Activated CD8-positive, alpha-beta memory T cell treated with anti-CD3 and anti-CD28 coated beads, Interleukin-2, amount 10 ng/mL, durations not matched to agents 7 days and 5 days (primary cell): Measurements from ENCODE around the gene RSPH6A. TPM values are rescaled to one million over a fixed set of nuclear protein-coding genes. Genes with fewer than 3 reads are reported as not detected.
A peak's percentile ranks its signal among the peaks of the same experiment; 100 is the strongest.

ENCODE experiments used
- ATAC-seq: fragments of 150-1000 bp; cut with Tn5 transposase; one replicate; pipeline ENCODE4 v1.10.0; 2021; ENCODE audit warnings: moderate library complexity
- CTCF ChIA-PET: fragments of 350-600 bp; sonication (Branson Sonifier 250); formaldehyde crosslinking; loops from one replicate; lab custom pipeline; 2021; ENCODE audit warnings: antibody characterized with exemption; lab: Charles Lee
- DNase-seq: peaks from one replicate; pipeline ENCODE4 v3.0.0-alpha.2; 2020
- H3K27ac Mint-ChIP-seq: one replicate; pipeline ENCODE4 v1.8.0; 2021; ENCODE audit warnings: mild to moderate bottlenecking, mixed read lengths
- H3K27me3 Mint-ChIP-seq: one replicate; pipeline ENCODE4 v1.8.0; 2021; ENCODE audit warnings: mixed read lengths
- H3K36me3 Mint-ChIP-seq: one replicate; pipeline ENCODE4 v1.8.0; 2021; ENCODE audit warnings: mild to moderate bottlenecking, mixed read lengths
- H3K4me1 Mint-ChIP-seq: one replicate; pipeline ENCODE4 v1.8.0; 2021; ENCODE audit warnings: mixed read lengths
- H3K4me3 Mint-ChIP-seq: one replicate; pipeline ENCODE4 v1.8.0; 2021; ENCODE audit warnings: mild to moderate bottlenecking, moderate library complexity, mixed read lengths
- H3K9me3 Mint-ChIP-seq: one replicate; pipeline ENCODE4 v1.8.0; 2022; ENCODE audit warnings: low read depth, mixed read lengths
- total RNA-seq, 2 experiments: library from RNA; stranded (reverse); gene quantifications; one replicate each; pipeline ENCODE4 v1.2.3, GENCODE V29; 2021

RSPH6A gene
- total RNA-seq, 2 experiments from 2014 or later: 0.19 to 0.23 TPM

DNA sequence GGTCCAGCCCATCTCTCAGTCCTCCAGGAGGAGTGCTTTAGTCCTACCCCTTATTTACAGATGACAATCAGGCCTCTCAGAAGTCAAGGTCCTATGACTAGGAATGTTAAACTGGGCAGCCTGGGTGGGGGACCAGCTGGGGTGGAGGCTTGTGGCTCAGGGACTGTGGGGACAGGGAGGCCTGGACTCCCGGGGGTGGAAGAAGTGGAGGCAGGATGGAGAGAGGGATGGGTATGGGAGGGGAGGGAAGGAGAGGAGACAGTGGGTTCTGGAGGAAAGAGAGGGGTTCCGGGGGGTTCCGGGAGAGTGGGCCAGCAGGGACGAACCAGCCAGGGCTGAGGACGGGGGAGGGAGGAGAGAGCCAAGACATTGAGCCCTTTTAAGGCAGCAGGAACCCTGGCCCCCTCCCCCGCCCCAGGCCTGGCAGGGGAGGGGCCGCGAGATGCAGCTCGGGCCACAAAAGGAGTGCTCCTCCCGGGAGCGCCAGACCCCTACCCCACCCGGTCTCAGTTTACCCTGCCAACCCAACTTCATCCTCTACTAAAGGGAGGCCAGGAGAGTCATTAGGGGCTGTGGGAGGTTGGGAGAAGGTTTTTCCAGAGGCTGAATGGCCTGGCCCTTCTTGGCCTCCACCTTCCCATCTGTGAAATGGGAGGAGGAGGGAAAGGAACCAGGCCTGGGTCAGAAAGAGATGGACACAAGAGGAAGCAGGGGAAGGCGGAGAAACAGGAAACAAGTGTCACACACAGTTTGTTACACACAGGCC, 34.5 kb downstream of the RSPH6A start:
- DNase-seq: no peak
- Mint-ChIP-seq H3K27me3 (peaks cover 10% of the 10 kb centered on the region), H3K4me1 (peaks cover 13% of the 10 kb centered on the region), H3K4me3 (no peak overlapping the region), H3K9me3 (no peaks in the 10 kb centered on the region), H3K27ac (no peak overlapping the region), H3K36me3 (peaks cover 2% of the 10 kb centered on the region)
- no peak for ATAC-seq
- CTCF ChIA-PET: interaction anchor here (1.2 to 8.5 kb wide), 5 partner anchors 11 to 100 kb away, joined by 3 to 94 read pairs (median 5); partner anchors contain the start of gene SIX5

DNA sequence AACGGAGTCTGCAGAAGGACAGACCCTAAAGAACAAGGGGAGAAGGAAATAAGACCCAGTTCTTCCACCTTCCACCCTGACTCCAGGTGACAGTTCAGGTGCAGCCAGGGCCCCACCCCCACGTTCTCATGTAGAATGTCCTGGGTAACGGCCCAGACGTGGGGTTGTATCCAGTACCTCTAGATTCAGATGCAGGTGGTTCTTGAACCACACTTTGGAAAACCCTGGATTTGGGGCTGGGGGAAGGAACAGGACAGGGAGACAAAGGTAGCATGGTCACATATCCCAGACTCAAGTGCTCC, 35.0 kb downstream of the RSPH6A start:
- Mint-ChIP-seq H3K4me3 (no peak overlapping the region), H3K27ac (no peak overlapping the region), H3K36me3 (peaks cover 2% of the 10 kb centered on the region), H3K4me1 (peaks cover 13% of the 10 kb centered on the region), H3K9me3 (no peaks in the 10 kb centered on the region), H3K27me3 (peaks cover 10% of the 10 kb centered on the region)
- CTCF ChIA-PET: interaction anchor here (1.3 to 8.5 kb wide), 6 partner anchors 9 to 101 kb away, joined by 3 to 94 read pairs (median 8); partner anchors contain the start of gene SIX5
- DNase-seq: no peak
- ATAC-seq: no peak

DNA sequence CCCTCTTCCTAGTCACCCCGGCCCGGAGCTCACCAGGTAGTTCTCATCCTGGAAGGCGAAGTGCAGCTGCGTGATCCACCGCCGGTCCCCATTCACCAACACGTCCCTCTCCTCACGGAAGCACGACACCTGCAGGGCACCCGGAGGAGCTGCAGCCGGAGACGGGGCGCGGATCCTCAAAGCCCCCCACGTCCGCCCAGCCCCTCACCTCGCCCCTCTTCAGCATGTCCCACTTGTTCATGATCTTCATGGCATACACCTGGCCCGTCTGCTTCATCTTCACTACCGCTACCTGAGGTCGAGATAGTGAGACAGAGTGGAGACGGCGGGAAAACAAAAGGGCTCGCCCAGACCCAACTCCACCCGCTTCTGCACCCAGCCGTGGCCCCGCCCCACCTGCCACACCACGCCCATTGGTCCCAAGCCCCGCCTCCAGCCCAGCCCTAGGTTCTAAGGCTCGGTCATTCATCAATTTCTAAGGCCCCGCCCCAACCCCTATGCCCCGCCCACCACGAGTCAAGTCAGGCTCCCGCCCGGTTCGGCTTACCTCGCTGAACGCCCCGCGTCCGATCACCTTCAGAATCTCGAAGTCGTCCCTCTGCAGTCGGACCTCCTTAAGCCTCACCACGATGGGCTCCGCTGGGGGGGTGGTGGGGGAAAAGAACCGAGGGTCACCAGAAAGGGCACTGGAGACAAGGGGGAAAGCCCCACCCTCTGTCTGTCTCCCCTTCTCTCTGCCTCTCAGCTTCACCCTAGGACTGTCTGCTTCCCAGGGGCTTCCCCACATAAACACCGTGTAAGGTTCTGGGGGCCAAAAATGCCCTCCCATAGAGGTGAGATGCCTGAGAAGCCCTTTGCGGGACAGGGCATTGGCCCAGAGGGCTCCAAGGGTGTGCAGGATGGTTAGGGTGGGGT, 35.6 kb downstream of the RSPH6A start:
- DNase-seq (peak; percentile 96), ATAC-seq (peak; percentile 97)
- H3K4me1 Mint-ChIP-seq: peaks cover 13% of the 10 kb centered on the region
- H3K4me3 Mint-ChIP-seq: peak overlapping the region; percentile 64
- H3K9me3 Mint-ChIP-seq: no peaks in the 10 kb centered on the region
- peaks cover 2% of the 10 kb centered on the region for H3K36me3 Mint-ChIP-seq
- H3K27ac Mint-ChIP-seq: no peak overlapping the region
- peaks cover 10% of the 10 kb centered on the region for H3K27me3 Mint-ChIP-seq
- CTCF ChIA-PET: interaction anchor here (1.0 to 8.5 kb wide), 13 partner anchors 10 to 102 kb away, joined by 3 to 94 read pairs (median 5); partner anchors contain the start of genes DMWD, FBXO46 and SIX5

DNA sequence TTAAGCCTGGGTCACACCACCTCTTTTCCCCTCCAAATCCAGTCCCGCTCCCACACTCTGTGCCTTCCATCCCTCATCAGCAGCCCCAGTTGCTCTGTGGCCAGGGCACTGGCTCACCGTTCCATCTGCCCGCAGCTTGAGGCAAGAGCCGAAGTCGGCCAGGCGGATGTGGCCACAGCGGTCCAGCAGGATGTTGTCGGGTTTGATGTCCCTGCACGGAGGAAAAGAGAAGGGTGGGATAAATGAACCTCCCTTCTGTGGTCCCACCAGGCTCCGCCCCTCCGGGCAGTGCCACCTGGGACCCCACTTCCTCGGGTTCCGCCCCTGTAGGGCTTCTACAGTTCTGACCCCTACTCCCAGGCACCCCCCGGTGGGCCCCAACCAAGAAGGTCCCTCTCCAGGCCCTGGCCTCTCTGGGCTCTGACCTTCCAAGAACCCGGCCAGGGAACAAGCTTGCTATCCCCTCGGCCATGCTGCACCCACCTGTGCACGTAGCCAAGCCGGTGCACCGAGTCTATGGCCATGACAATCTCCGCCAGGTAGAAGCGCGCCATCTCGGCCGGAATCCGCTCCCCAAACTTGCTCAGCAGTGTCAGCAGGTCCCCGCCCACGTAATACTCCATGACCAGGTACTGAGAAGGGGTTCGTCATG, 37.0 kb downstream of the RSPH6A start:
- Mint-ChIP-seq H3K4me3 (no peak overlapping the region), H3K4me1 (peaks cover 13% of the 10 kb centered on the region), H3K36me3 (peaks cover 2% of the 10 kb centered on the region), H3K27me3 (peaks cover 10% of the 10 kb centered on the region), H3K27ac (no peak overlapping the region), H3K9me3 (no peaks in the 10 kb centered on the region)
- ATAC-seq (no peak), DNase-seq (no peak)
- CTCF ChIA-PET: interaction anchor here (1.7 to 8.5 kb wide), 3 partner anchors 9 to 23 kb away, joined by 6 to 94 read pairs (median 9); partner anchors contain the start of gene SIX5

- no peaks in the 10 kb centered on the region for H3K9me3 Mint-ChIP-seq
- ATAC-seq (no peak), DNase-seq (no peak)
- H3K36me3 Mint-ChIP-seq: peaks cover 2% of the 10 kb centered on the region
- H3K4me1 Mint-ChIP-seq: peaks cover 13% of the 10 kb centered on the region
- no peak overlapping the region for H3K27ac Mint-ChIP-seq
- H3K27me3 Mint-ChIP-seq: peaks cover 10% of the 10 kb centered on the region
- CTCF ChIA-PET: interaction anchor here (1.1 to 8.5 kb wide), 3 partner anchors 8 to 85 kb away, joined by 4 to 94 read pairs (median 9); partner anchors contain the start of genes QPCTL and SIX5
- H3K4me3 Mint-ChIP-seq: no peak overlapping the region
These were observed 37.6 kb downstream of the RSPH6A start for GRCh38 chr19:45777395-45777961.

DNA sequence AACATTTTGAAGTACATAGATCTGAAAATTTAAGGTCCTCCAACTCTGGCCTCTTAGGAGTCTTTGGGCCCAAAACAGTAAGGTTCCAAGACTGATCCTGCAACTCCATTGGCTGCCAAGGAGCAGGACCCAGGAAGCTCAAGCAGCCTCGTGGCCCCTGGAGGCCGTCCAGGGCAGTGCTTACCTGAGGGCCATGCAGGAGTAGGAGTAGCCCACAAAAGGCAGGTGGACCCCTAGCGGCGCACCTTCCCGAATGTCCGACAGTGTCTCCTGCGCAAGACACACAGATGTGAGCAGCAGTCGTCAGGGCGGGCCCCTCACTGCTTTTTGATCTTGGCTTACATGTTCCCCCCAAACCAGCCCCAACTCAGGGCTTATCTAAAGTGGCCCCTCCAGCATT, 40.3 kb downstream of the RSPH6A start:
- no peaks in the 10 kb centered on the region for H3K9me3 Mint-ChIP-seq
- H3K4me1 Mint-ChIP-seq: peaks cover 22% of the 10 kb centered on the region
- H3K27me3 Mint-ChIP-seq: peaks cover under 1% of the 10 kb centered on the region
- H3K36me3 Mint-ChIP-seq: peaks cover 2% of the 10 kb centered on the region
- no peak overlapping the region for H3K27ac Mint-ChIP-seq
- no peak for DNase-seq
- no peak for ATAC-seq
- no peak overlapping the region for H3K4me3 Mint-ChIP-seq
- CTCF ChIA-PET: interaction anchor here (7.9 kb wide), 1 partner anchor 23 kb away, joined by 338 read pairs; the partner anchor contains the start of gene DMWD

DNA sequence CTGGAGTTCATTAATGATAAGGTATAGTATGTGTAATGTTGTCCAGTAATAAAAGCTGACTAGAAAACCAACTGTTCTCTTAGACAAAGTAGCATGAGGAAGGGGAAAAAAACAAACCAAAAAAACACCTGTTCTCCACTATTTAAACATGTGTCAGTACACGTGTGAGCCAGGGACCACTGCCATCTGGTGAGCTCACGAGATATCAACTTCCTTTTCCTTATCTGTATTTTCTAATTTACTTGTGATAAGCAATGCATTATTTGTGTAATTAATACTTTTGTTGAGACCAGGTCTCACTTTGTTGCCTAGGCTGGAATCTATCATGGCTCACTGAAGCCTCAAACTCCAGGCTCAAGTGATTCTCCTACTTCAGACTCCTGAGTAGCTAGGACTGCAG, 41.7 kb downstream of the RSPH6A start:
- H3K4me3 Mint-ChIP-seq: no peak overlapping the region
- H3K27me3 Mint-ChIP-seq: no peaks in the 10 kb centered on the region
- DNase-seq (no peak), ATAC-seq (no peak)
- CTCF ChIA-PET: interaction anchor here (1.2 to 7.9 kb wide), 6 partner anchors 9 to 91 kb away, joined by 3 to 338 read pairs (median 4); partner anchors contain the start of genes DMPK, DMWD and SYMPK
- H3K4me1 Mint-ChIP-seq: peaks cover 15% of the 10 kb centered on the region
- peaks cover 2% of the 10 kb centered on the region for H3K36me3 Mint-ChIP-seq
- H3K27ac Mint-ChIP-seq: no peak overlapping the region
- no peaks in the 10 kb centered on the region for H3K9me3 Mint-ChIP-seq

GRCh38 chr19:45772912-45773311, 42.2 kb downstream of the RSPH6A start:
- H3K36me3 Mint-ChIP-seq: peaks cover 1% of the 10 kb centered on the region
- H3K27ac Mint-ChIP-seq: no peak overlapping the region
- no peak for ATAC-seq
- peaks cover 2% of the 10 kb centered on the region for H3K27me3 Mint-ChIP-seq
- no peaks in the 10 kb centered on the region for H3K9me3 Mint-ChIP-seq
- H3K4me1 Mint-ChIP-seq: peaks cover 13% of the 10 kb centered on the region
- H3K4me3 Mint-ChIP-seq: no peak overlapping the region
- no peak for DNase-seq
- CTCF ChIA-PET: interaction anchor here (1.2 to 7.9 kb wide), 6 partner anchors 10 to 91 kb away, joined by 3 to 338 read pairs (median 4); partner anchors contain the start of genes DMPK, DMWD and SYMPK

- no peak overlapping the region for H3K4me3 Mint-ChIP-seq
- peaks cover 6% of the 10 kb centered on the region for H3K27me3 Mint-ChIP-seq
These were observed 42.8 kb downstream of the RSPH6A start for GRCh38 chr19:45772130-45772840.

DNA sequence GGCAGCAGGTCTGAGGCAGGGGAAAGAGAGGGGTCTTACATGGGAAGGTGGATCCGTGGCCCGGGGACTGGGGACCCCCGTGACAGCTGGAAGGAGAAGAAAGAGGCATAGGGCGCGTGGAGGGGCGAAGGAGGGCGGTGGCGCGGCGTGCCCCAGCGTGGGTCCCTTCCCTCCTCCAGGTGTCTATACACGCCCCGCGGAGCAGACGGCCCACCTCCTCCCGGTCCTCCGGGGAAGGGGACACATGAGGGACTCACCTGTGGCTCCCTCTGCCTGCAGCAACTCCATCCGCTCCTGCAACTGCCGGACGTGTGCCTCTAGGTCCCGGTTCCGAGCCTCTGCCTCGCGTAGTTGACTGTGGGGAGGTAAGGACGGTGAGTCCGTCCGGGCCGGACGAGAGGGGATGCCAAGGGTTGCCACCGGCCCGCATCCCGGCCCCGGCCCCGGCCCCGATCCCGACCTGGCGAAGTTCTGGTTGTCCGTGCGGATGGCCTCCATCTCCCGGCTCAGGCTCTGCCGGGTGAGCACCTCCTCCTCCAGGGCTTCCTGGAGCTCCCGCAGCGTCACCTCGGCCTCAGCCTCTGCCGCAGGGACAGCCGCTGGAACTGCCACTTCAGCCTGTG, 43.7 kb downstream of the RSPH6A start:
- peaks cover 13% of the 10 kb centered on the region for H3K4me1 Mint-ChIP-seq
- no peak for DNase-seq

More at GRCh38 chr19:45772130-45772840, 42.8 kb downstream of the RSPH6A start:
- ATAC-seq: no peak
- H3K36me3 Mint-ChIP-seq: no peaks in the 10 kb centered on the region
- H3K9me3 Mint-ChIP-seq: no peaks in the 10 kb centered on the region
- H3K4me1 Mint-ChIP-seq: peaks cover 13% of the 10 kb centered on the region
- no peak for DNase-seq
- CTCF ChIA-PET: interaction anchor here (0.9 to 7.9 kb wide), 5 partner anchors 9 to 110 kb away, joined by 3 to 338 read pairs (median 4); partner anchors contain the start of genes DMPK, DMWD and SYMPK
- no peak overlapping the region for H3K27ac Mint-ChIP-seq

More for the DNA sequence above, 43.7 kb downstream of the RSPH6A start:
- H3K9me3 Mint-ChIP-seq: no peaks in the 10 kb centered on the region
- H3K36me3 Mint-ChIP-seq: no peaks in the 10 kb centered on the region
- no peak overlapping the region for H3K4me3 Mint-ChIP-seq
- CTCF ChIA-PET: interaction anchor here (0.9 to 7.9 kb wide), 9 partner anchors 10 to 146 kb away, joined by 3 to 338 read pairs (median 10); partner anchors contain the start of genes DMPK, DMWD and RSPH6A
- H3K27me3 Mint-ChIP-seq: peaks cover 10% of the 10 kb centered on the region
- ATAC-seq: no peak
- H3K27ac Mint-ChIP-seq: no peak overlapping the region
